Endothelial cell of umbilical vein (primary cell): ENCODE measurements around the gene TBCD. TPM values are rescaled to one million over a fixed set of nuclear protein-coding genes. Genes with fewer than 3 reads are reported as not detected.

ENCODE experiments used
- BruUV-seq: library from RNA; stranded (reverse); fragments of 400-500 nt; replicated peaks from 2 replicates; lab custom pipeline; 2021; lab: Mats Ljungman, UMichigan
- CTCF ChIA-PET: fragments of 300-600, 350-600 bp; sonication (Branson Sonifier 250); formaldehyde crosslinking; loops from one replicate; lab custom pipeline; 2021; ENCODE audit warnings: antibody characterized with exemption, inconsistent platforms; lab: Charles Lee
- POLR2A ChIA-PET: fragments of 300-600, 350-600 bp; sonication (Branson Sonifier 250); formaldehyde crosslinking; loops from one replicate; lab custom pipeline; 2021; ENCODE audit warnings: antibody characterized with exemption, inconsistent platforms; lab: Charles Lee
- DNase-seq: peaks from one replicate; pipeline ENCODE4 v3.0.0-alpha.2; 2011; ENCODE audit warnings: low read depth, low spot score
- FAIRE-seq: peaks from 2 replicates; lab custom pipeline; 2011; peaks lifted over from hg19 to GRCh38; lab: Jason Lieb, UNC
- H2AFZ ChIP-seq: 2 replicates; pipeline ENCODE4 v1.6.0; 2012; ENCODE audit warnings: low read depth, low read length, control low read depth, inconsistent platforms
- H3K27ac ChIP-seq: 2 replicates; pipeline ENCODE4 v1.5.1; 2011; ENCODE audit warnings: low read depth, mild to moderate bottlenecking, control low read depth, low read length, moderate library complexity; ENCODE audit not compliant: insufficient read depth
- H3K27me3 ChIP-seq, 2 experiments: 2 replicates each; pipeline versions ENCODE4 v1.6.0 to v1.6.1; 2011; ENCODE audit warnings: low read length in 2 of 2, mixed read lengths in 1 of 2; ENCODE audit not compliant: control insufficient read depth in 2 of 2, insufficient read depth in 2 of 2
- H3K36me3 ChIP-seq, 2 experiments: 2 replicates in 1 of 2; 3 replicates in 1 of 2; pipeline ENCODE4 v1.5.1; 2011; ENCODE audit warnings: low read length in 2 of 2, mild to moderate bottlenecking in 1 of 2, moderate library complexity in 1 of 2; ENCODE audit not compliant: control insufficient read depth in 2 of 2, insufficient read depth in 2 of 2; ENCODE audit errors: extremely low read depth in 1 of 2
- H3K4me1 ChIP-seq: 3 replicates; pipeline ENCODE4 v1.5.1; 2011; ENCODE audit warnings: mild to moderate bottlenecking, low read length; ENCODE audit not compliant: control insufficient read depth, insufficient read depth; ENCODE audit errors: extremely low read depth
- H3K4me2 ChIP-seq: 2 replicates; pipeline ENCODE4 v1.6.1; 2011; ENCODE audit warnings: low read length, control low read depth, mixed read lengths; ENCODE audit not compliant: insufficient read depth
- H3K4me3 ChIP-seq, 3 experiments: fragments of 200-600 bp in 1 of 3; sonication (generic), shearing (Covaris generic) in 1 of 3; replicated peaks in 1 of 3; 2 replicates each; pipeline ENCODE4 v1.5.1; 2011 to 2016; ENCODE audit warnings: control low read depth in 3 of 3, low read length in 3 of 3, mild to moderate bottlenecking in 2 of 3, inconsistent platforms in 1 of 3, low read depth in 1 of 3, moderate library complexity in 1 of 3; ENCODE audit not compliant: insufficient read depth in 1 of 3
- H3K79me2 ChIP-seq: 2 replicates; pipeline ENCODE4 v1.6.0; 2012; ENCODE audit warnings: low read length, inconsistent platforms; ENCODE audit not compliant: control insufficient read depth, insufficient read depth
- H3K9ac ChIP-seq: replicated peaks from 2 replicates; pipeline ENCODE3; 2011; ENCODE audit warnings: low read length, control low read depth; ENCODE audit not compliant: insufficient read depth; ENCODE audit errors: extremely low read depth
- H3K9me1 ChIP-seq: replicated peaks from 3 replicates; pipeline ENCODE4 v1.6.0; 2011; ENCODE audit warnings: mild to moderate bottlenecking, low read length; ENCODE audit not compliant: control insufficient read depth, insufficient read depth; ENCODE audit errors: extremely low read depth
- H3K9me3 ChIP-seq: replicated peaks from 2 replicates; pipeline ENCODE4 v1.5.1; 2012; ENCODE audit warnings: low read length, inconsistent platforms; ENCODE audit not compliant: control insufficient read depth, insufficient read depth
- H4K20me1 ChIP-seq: replicated peaks from 2 replicates; pipeline ENCODE3; 2011; ENCODE audit warnings: mild to moderate bottlenecking, low read length; ENCODE audit not compliant: control insufficient read depth, insufficient read depth; ENCODE audit errors: extremely low read depth
- EZH2 ChIP-seq: IDR thresholded peaks from 2 replicates; pipeline ENCODE4 v1.6.1; 2012; ENCODE audit warnings: borderline replicate concordance, low read depth, mild to moderate bottlenecking, moderate library complexity, low read length, inconsistent platforms; ENCODE audit not compliant: severe bottlenecking
- FOS ChIP-seq: IDR thresholded peaks from 2 replicates; pipeline ENCODE4 v1.6.1; 2011; ENCODE audit warnings: mild to moderate bottlenecking, low read length, moderate library complexity, borderline replicate concordance; ENCODE audit not compliant: insufficient read depth
- GATA2 ChIP-seq: IDR thresholded peaks from 2 replicates; pipeline ENCODE4 v1.7.0; 2011; ENCODE audit warnings: low read depth, mild to moderate bottlenecking, moderate library complexity, mixed read lengths, low read length; ENCODE audit not compliant: insufficient read length, insufficient read depth
- JUN ChIP-seq: IDR thresholded peaks from 2 replicates; pipeline ENCODE4 v1.6.1; 2011; ENCODE audit warnings: borderline replicate concordance, low read depth; ENCODE audit not compliant: insufficient read length, insufficient read depth
- MAX ChIP-seq: IDR thresholded peaks from 2 replicates; pipeline ENCODE4 v1.6.1; 2011; ENCODE audit not compliant: insufficient read depth, insufficient read length
- MYC ChIP-seq: IDR thresholded peaks from one replicate; pipeline ENCODE4 v1.6.1; 2011; ENCODE audit warnings: mild to moderate bottlenecking, low read depth, low read length
- POLR2A ChIP-seq: IDR thresholded peaks from 2 replicates; pipeline ENCODE4 v1.6.1; 2012; ENCODE audit warnings: low read depth, mild to moderate bottlenecking, control low read depth, low read length
- POLR2AphosphoS5 ChIP-seq: IDR thresholded peaks from 2 replicates; pipeline ENCODE4 v1.6.1; 2012; ENCODE audit warnings: low read depth, mild to moderate bottlenecking, control low read depth, low read length, moderate library complexity; ENCODE audit not compliant: insufficient read depth
- dilution Hi-C: fragments of 300-500 bp; cut with MboI; formaldehyde crosslinking; loops from one replicate; pipeline ENCODE4 v1.15.0; 2019; ENCODE audit warnings: low sequenced_read_pairs; ENCODE audit not compliant: extremely low pct_ligation_motif_present
- intact Hi-C: fragments of 100-400 bp; cut with micrococcal nuclease; formaldehyde crosslinking; loops from one replicate; pipeline ENCODE4 v1.10.0; 2022
- polyA plus RNA-seq, 4 experiments: library from polyadenylated mRNA; depleted of rRNA in 3 of 4; stranded (reverse) in 3 of 4; unstranded in 1 of 4; fragments of >200 nt; gene quantifications; 2 replicates each; pipeline versions ENCODE4 v1.2.1 to v1.2.3, GENCODE V29; 2011 to 2012; ENCODE audit warnings: missing spikeins in 1 of 4
- total RNA-seq: library from RNA; stranded (reverse); gene quantifications from 2 replicates; pipeline ENCODE4 v1.2.3, GENCODE V29; 2021
- TF ChIP-seq, protein P1 (sequence below), 2 donors: IDR thresholded peaks; 1 replicate in 1 of 2; 2 replicates in 1 of 2; pipeline ENCODE4 v1.5.1; 2011; ENCODE audit warnings: low read length in 2 of 2, mild to moderate bottlenecking in 2 of 2, moderate library complexity in 2 of 2, control low read depth in 1 of 2, inconsistent platforms in 1 of 2, low read depth in 1 of 2; ENCODE audit not compliant: insufficient read depth in 1 of 2; ENCODE audit errors: extremely low read depth in 1 of 2

Gene TBCD
- total and polyA plus RNA-seq, 2 donors (not counting 3 experiments of a cell fraction or from before 2014, with no cell fraction given), result 121 to 145 TPM

GRCh38 chr17:82924812-82925211 is 172.9 kb downstream of the TBCD start:
- H3K4me3 ChIP-seq, result no peak overlapping the region
- H3K27ac ChIP-seq, result no peak overlapping the region
- no peak overlapping the region for H3K9ac ChIP-seq
- FAIRE-seq (no peak), DNase-seq (no peak)
- no peaks in the 10 kb centered on the region for H3K27me3 ChIP-seq
- dilution Hi-C loops, result no loop called here
- ChIA-PET POLR2A (no interaction called here), CTCF (interaction anchor here (1.0 to 1.5 kb wide), 2 partner anchors 12 to 143 kb away, joined by 3 to 6 read pairs; no protein-coding TSS in a partner anchor)
- no peaks in the 10 kb centered on the region for H4K20me1 ChIP-seq
- no peaks in the 10 kb centered on the region for H3K79me2 ChIP-seq
- TF ChIP-seq MYC, result no peak
- no peak for TF ChIP-seq GATA2
- TF ChIP-seq, protein P1, sequence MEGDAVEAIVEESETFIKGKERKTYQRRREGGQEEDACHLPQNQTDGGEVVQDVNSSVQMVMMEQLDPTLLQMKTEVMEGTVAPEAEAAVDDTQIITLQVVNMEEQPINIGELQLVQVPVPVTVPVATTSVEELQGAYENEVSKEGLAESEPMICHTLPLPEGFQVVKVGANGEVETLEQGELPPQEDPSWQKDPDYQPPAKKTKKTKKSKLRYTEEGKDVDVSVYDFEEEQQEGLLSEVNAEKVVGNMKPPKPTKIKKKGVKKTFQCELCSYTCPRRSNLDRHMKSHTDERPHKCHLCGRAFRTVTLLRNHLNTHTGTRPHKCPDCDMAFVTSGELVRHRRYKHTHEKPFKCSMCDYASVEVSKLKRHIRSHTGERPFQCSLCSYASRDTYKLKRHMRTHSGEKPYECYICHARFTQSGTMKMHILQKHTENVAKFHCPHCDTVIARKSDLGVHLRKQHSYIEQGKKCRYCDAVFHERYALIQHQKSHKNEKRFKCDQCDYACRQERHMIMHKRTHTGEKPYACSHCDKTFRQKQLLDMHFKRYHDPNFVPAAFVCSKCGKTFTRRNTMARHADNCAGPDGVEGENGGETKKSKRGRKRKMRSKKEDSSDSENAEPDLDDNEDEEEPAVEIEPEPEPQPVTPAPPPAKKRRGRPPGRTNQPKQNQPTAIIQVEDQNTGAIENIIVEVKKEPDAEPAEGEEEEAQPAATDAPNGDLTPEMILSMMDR (IDR thresholded peaks at IDR 0.05; ENCODE audit: extremely low read depth in 1 of 2, insufficient read depth in 1 of 2, low read depth in 1 of 2, low read length in 2 of 2), result no peak
- no peak for TF ChIP-seq POLR2AphosphoS5
- peaks cover 7 to 38% of the 10 kb centered on the region in 2 experiments for H3K36me3 ChIP-seq
- BruUV-seq, result no TSS peak
- intact Hi-C loops, result no loop called here
- H2AFZ ChIP-seq, result no peak overlapping the region
- no peaks in the 10 kb centered on the region for H3K9me1 ChIP-seq
- no peak overlapping the region for H3K4me2 ChIP-seq
- H3K4me1 ChIP-seq, result no peaks in the 10 kb centered on the region
- no peaks in the 10 kb centered on the region for H3K9me3 ChIP-seq

DNA sequence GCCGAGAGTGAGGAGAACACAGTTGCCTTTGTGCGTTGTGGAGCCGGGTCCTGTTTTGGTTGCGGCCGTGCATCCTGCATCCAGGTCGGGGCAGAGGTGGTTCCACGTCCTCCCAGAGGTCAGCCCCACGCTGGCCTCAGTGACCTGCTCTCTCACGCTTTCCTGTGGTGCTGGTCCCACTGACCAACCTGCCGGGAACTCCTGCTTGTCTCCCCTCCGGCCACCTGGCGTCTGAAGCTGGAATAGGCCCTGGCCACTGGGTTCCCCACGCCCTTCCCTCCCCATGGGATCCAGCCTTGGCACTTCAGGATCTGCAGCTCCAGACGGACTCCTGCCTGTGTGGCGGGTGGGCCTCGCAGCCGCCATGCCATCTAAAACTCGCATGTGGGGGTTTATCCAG is 173.5 kb downstream of the TBCD start:
- H2AFZ ChIP-seq, result no peak overlapping the region
- H3K9me1 ChIP-seq, result no peaks in the 10 kb centered on the region
- H4K20me1 ChIP-seq, result no peaks in the 10 kb centered on the region
- H3K79me2 ChIP-seq, result no peaks in the 10 kb centered on the region
- H3K27me3 ChIP-seq, result no peaks in the 10 kb centered on the region
- TF ChIP-seq MYC, result no peak
- TF ChIP-seq, protein P1 (IDR thresholded peaks at IDR 0.05; ENCODE audit: extremely low read depth in 1 of 2, insufficient read depth in 1 of 2, low read depth in 1 of 2, low read length in 2 of 2), result no peak
- no peak for TF ChIP-seq MAX
- no peak for TF ChIP-seq POLR2AphosphoS5
- TF ChIP-seq GATA2, result no peak
- no peak for TF ChIP-seq EZH2
- no peak for TF ChIP-seq JUN
- no peak for TF ChIP-seq POLR2A
- TF ChIP-seq FOS, result no peak
- H3K9me3 ChIP-seq, result no peaks in the 10 kb centered on the region
- H3K4me1 ChIP-seq, result no peaks in the 10 kb centered on the region
- H3K9ac ChIP-seq, result no peak overlapping the region
- ChIA-PET CTCF (interaction anchor here (1.0 to 1.5 kb wide), 2 partner anchors 13 to 143 kb away, joined by 3 to 6 read pairs; no protein-coding TSS in a partner anchor), POLR2A (no interaction called here)
- no peak overlapping the region for H3K4me2 ChIP-seq
- BruUV-seq, result no TSS peak
- FAIRE-seq (no peak), DNase-seq (no peak)
- H3K27ac ChIP-seq, result no peak overlapping the region
- dilution Hi-C loops (no loop called here), intact Hi-C loops (no loop called here)
- H3K4me3 ChIP-seq, result no peak overlapping the region
- peaks cover 7 to 42% of the 10 kb centered on the region in 2 experiments for H3K36me3 ChIP-seq
